CD4-positive, alpha-beta T cell treated with Interleukin-6 at 100 ng/mL for 8 hours (primary cell): Measurements from ENCODE around the gene ZNF135.

Source experiments
- DNase-seq: peaks from one replicate; pipeline ENCODE4 v3.0.0-alpha.2; 2020; ENCODE audit warnings: mixed read lengths, low spot score

Gene ZNF135

GRCh38 chr19:58046856-58047255, 12.2 kb upstream of the ZNF135 start:
- DNase-seq, result no peak

GRCh38 chr19:58047672-58048071, 11.4 kb upstream of the ZNF135 start:
- DNase-seq, result no peak

- DNase-seq, result no peak
Observed at GRCh38 chr19:58052256-58052655, 6.8 kb upstream of the ZNF135 start.

GRCh38 chr19:58053480-58054156, 5.5 kb upstream of the ZNF135 start:
- no peak for DNase-seq

- no peak for DNase-seq
Observed at GRCh38 chr19:58054901-58055874, 3.9 kb upstream of the ZNF135 start.

GRCh38 chr19:58056261-58056660, 2.8 kb upstream of the ZNF135 start:
- no peak for DNase-seq

GRCh38 chr19:58056861-58057260, 2.2 kb upstream of the ZNF135 start:
- DNase-seq, result no peak

- DNase-seq, result no peak
Observed at GRCh38 chr19:58058467-58058866, 615 bp upstream of the ZNF135 start.

- DNase-seq, result no peak
Observed at GRCh38 chr19:58059671-58060078, 593 bp downstream of the ZNF135 start.

- DNase-seq, result no peak
Observed at GRCh38 chr19:58060231-58060630, 1.1 kb downstream of the ZNF135 start.

GRCh38 chr19:58063712-58064111, 4.6 kb downstream of the ZNF135 start:
- DNase-seq, result no peak

- no peak for DNase-seq
Observed at GRCh38 chr19:58067240-58067912, 8.3 kb downstream of the ZNF135 start.

- no peak for DNase-seq
Observed at GRCh38 chr19:58079792-58080191, 20.7 kb downstream of the ZNF135 start.

GRCh38 chr19:58083021-58083420, 23.9 kb downstream of the ZNF135 start:
- DNase-seq, result no peak

GRCh38 chr19:58084596-58085347, 25.7 kb downstream of the ZNF135 start:
- no peak for DNase-seq

- DNase-seq, result no peak
Observed at GRCh38 chr19:58085348-58085875, 26.3 kb downstream of the ZNF135 start.

- no peak for DNase-seq
Observed at GRCh38 chr19:58086825-58087710, 28.0 kb downstream of the ZNF135 start.

GRCh38 chr19:58088521-58089052, 29.5 kb downstream of the ZNF135 start:
- no peak for DNase-seq

GRCh38 chr19:58089846-58090245, 30.8 kb downstream of the ZNF135 start:
- DNase-seq, result no peak

GRCh38 chr19:58091251-58091995, 32.3 kb downstream of the ZNF135 start:
- DNase-seq, result no peak
